AG04450 (cell line): ENCODE results near the gene SERPINC1. TPM values are rescaled to one million over a fixed set of nuclear protein-coding genes. Genes with fewer than 3 reads are reported as not detected.

Experiments
- CTCF ChIA-PET: fragments of 300-600, 350-600 bp; formaldehyde crosslinking; extraction: SDS; loops from one replicate; lab custom pipeline; 2022; ENCODE audit warnings: antibody characterized with exemption, inconsistent platforms; lab: Charles Lee
- POLR2A ChIA-PET: fragments of 350-600 bp; formaldehyde crosslinking; extraction: SDS; loops from one replicate; lab custom pipeline; 2021; ENCODE audit warnings: antibody characterized with exemption, inconsistent platforms; lab: Yijun Ruan, JAX
- DNase-seq: peaks from one replicate; pipeline ENCODE4 v3.0.0-alpha.2; 2011; ENCODE audit warnings: low read depth, low spot score
- H3K27ac ChIP-seq: one replicate; pipeline ENCODE4 v1.5.1; 2012; ENCODE audit warnings: low read depth, low read length, control low read depth
- H3K27me3 ChIP-seq: one replicate; pipeline ENCODE4 v1.6.0; 2012; ENCODE audit warnings: low read length; ENCODE audit not compliant: control insufficient read depth, insufficient read depth
- H3K4me3 ChIP-seq: 2 replicates; pipeline ENCODE4 v1.5.1; 2011; ENCODE audit warnings: mild to moderate bottlenecking, low read depth, low read length, control low read depth
- H3K9me3 ChIP-seq: 2 replicates; pipeline ENCODE4 v1.5.1; 2012; ENCODE audit warnings: low read length; ENCODE audit not compliant: control insufficient read depth, insufficient read depth
- CTCF ChIP-seq: IDR thresholded peaks from 2 replicates; pipeline ENCODE4 v1.5.1; 2011; ENCODE audit warnings: low read depth, low read length, control low read depth, inconsistent platforms
- polyA plus RNA-seq: library from polyadenylated mRNA; depleted of rRNA; stranded (reverse); fragments of >200 nt; gene quantifications from 2 replicates; pipeline ENCODE4 v1.2.3, GENCODE V29; 2011

The SERPINC1 gene
- polyA plus RNA-seq, 1 experiment: 0.09 TPM

DNA sequence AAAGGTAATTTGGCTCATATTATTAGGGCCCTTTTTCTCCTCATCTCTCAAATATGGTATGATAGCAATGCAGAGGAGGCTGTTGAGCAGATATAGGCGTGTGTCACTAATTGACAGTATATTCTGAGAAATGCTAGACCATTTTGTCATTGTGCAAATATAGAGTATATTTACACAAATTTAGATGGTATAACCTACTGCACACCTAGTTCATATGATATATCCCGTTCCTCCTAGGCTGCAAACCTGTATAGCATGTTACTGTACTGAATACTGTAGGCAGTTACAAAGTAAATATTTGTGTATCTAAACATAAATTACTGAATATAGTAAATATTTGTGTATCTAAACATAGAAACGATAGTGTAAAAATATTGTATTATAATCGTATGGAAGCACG is 40.4 kb downstream of the SERPINC1 start:
- TF ChIP-seq CTCF: no peak
- DNase-seq: no peak
- no peaks in the 10 kb centered on the region for H3K27me3 ChIP-seq
- H3K4me3 ChIP-seq: no peak overlapping the region
- ChIA-PET CTCF (no interaction called here), POLR2A (no interaction called here)
- no peaks in the 10 kb centered on the region for H3K9me3 ChIP-seq
- no peak overlapping the region for H3K27ac ChIP-seq

GRCh38 chr1:173871500-173871899 is 45.6 kb downstream of the SERPINC1 start:
- POLR2A ChIA-PET: no interaction called here
- TF ChIP-seq CTCF: no peak
- Histone ChIP-seq H3K4me3 (no peak overlapping the region), H3K27ac (no peak overlapping the region), H3K9me3 (no peaks in the 10 kb centered on the region), H3K27me3 (no peaks in the 10 kb centered on the region)
- CTCF ChIA-PET: no interaction called here
- DNase-seq: no peak

DNA sequence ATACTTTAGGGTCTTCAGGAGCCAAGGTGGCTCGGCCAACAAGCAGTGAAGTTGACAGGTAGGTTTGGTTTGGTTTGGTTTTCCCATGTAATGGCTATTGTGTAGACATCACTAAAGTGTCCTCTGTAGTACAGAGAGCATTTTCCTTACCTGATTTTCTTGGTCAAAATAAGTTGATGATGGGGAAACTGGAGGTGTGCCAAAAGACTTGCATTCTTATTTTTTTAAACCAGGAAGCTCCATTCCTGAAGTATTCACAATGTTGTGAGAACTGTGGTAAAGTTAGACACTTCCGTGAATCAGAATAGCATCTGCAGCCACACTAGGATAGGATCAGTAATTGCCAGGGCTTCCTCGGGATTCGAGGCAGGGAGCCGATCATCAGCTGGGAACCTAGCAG is 46.0 kb downstream of the SERPINC1 start:
- TF ChIP-seq CTCF: no peak
- Histone ChIP-seq H3K9me3 (no peaks in the 10 kb centered on the region), H3K27me3 (no peaks in the 10 kb centered on the region), H3K4me3 (no peak overlapping the region), H3K27ac (no peak overlapping the region)
- ChIA-PET POLR2A (no interaction called here), CTCF (no interaction called here)
- no peak for DNase-seq

GRCh38 chr1:173870252-173871075 is 46.7 kb downstream of the SERPINC1 start:
- ChIA-PET CTCF (interaction anchor here (1.5 kb wide), 1 partner anchor 348 kb away, joined by 3 read pairs; no protein-coding TSS in a partner anchor), POLR2A (no interaction called here)
- no peak for DNase-seq
- no peaks in the 10 kb centered on the region for H3K27me3 ChIP-seq
- TF ChIP-seq CTCF: no peak
- H3K4me3 ChIP-seq: no peak overlapping the region
- H3K27ac ChIP-seq: no peak overlapping the region
- no peaks in the 10 kb centered on the region for H3K9me3 ChIP-seq

GRCh38 chr1:173869021-173869359 is 48.1 kb downstream of the SERPINC1 start:
- ChIA-PET CTCF (interaction anchor here (0.8 to 1.5 kb wide), 3 partner anchors 15 to 439 kb away, joined by 3 read pairs; no protein-coding TSS in a partner anchor), POLR2A (interaction anchor here (0.5 to 2.8 kb wide), 3 partner anchors 123 to 439 kb away, joined by 3 to 8 read pairs (median 7); partner anchors contain the start of gene RC3H1)
- DNase-seq: no peak
- no peak for TF ChIP-seq CTCF
- peak overlapping the region; percentile 85 for H3K4me3 ChIP-seq
- H3K27me3 ChIP-seq: no peaks in the 10 kb centered on the region
- H3K27ac ChIP-seq: no peak overlapping the region
- no peaks in the 10 kb centered on the region for H3K9me3 ChIP-seq
